ENCODE results near the gene CDK14.

DNA sequence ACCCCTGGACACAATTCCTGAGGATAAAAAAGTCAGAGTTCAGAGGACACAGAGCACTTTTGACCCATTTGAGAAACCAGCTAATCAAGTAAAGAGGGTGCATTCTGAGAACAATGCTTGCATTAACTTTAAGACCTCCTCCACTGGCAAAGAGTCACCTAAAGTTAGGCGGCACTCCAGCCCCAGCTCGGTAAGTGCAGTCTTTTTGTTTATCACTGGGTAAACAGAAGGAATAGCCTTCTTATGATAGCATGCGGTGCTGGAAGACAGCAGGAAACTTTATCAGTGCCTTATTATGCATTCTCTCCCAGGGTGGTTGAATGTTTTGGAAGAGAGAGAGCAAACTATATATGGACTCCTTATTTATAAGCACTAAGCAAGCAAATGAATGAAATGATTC lies 130.5 kb downstream of the CDK14 start:
- TF ChIP-seq POLR2AphosphoS5 (IDR thresholded peaks at IDR 0.05; ENCODE audit: low read depth, low read length), result no peak
- no peak for TF ChIP-seq POLR2A (IDR thresholded peaks at IDR 0.05; ENCODE audit: low read depth, low read length)
- no peak for TF ChIP-seq TAF1 (IDR thresholded peaks at IDR 0.05; ENCODE audit: borderline replicate concordance, low read depth, low read length)
